SJCRH30 (cell line): ENCODE data around the gene LOXHD1. TPM values are rescaled to one million over a fixed set of nuclear protein-coding genes. Genes with fewer than 3 reads are reported as not detected.

ENCODE experiments used
- DNase-seq, 2 experiments: peaks; one replicate each; pipeline ENCODE4 v3.0.0-alpha.2; 2015 to 2020
- H3K27ac ChIP-seq: fragments of 250-450 bp; sonication (Bioruptor Pico); 2 replicates; pipeline ENCODE4 v1.5.1; 2020; ENCODE audit warnings: mild to moderate bottlenecking, moderate library complexity
- H3K27me3 ChIP-seq: fragments of 250-450 bp; sonication (Bioruptor Pico); 2 replicates; pipeline ENCODE4 v1.5.1; 2020; ENCODE audit warnings: mild to moderate bottlenecking, moderate library complexity
- H3K36me3 ChIP-seq: fragments of 250-450 bp; sonication (Bioruptor Pico); 2 replicates; pipeline ENCODE4 v1.5.1; 2020; ENCODE audit warnings: mild to moderate bottlenecking, moderate library complexity
- H3K4me1 ChIP-seq: fragments of 250-450 bp; sonication (Bioruptor Pico); 2 replicates; pipeline ENCODE4 v1.5.1; 2020; ENCODE audit warnings: mild to moderate bottlenecking, moderate library complexity
- H3K4me3 ChIP-seq: fragments of 250-450 bp; sonication (Bioruptor Pico); 2 replicates; pipeline ENCODE4 v1.5.1; 2020; ENCODE audit warnings: mild to moderate bottlenecking, moderate library complexity
- H3K9me3 ChIP-seq: fragments of 250-450 bp; sonication (Bioruptor Pico); replicated peaks from 2 replicates; pipeline ENCODE4 v1.5.1; 2020; ENCODE audit warnings: mild to moderate bottlenecking, moderate library complexity
- total RNA-seq: library from RNA; depleted of rRNA; stranded (reverse); fragments of >200 nt; shearing (Covaris generic); gene quantifications from 2 replicates; pipeline ENCODE4 v1.2.3, GENCODE V29; 2014

The LOXHD1 gene
- total RNA-seq, 1 experiment from 2014 or later = not detected

- no peaks in the 10 kb centered on the region for H3K36me3 ChIP-seq
Measured at GRCh38 chr18:46482831-46483230, 174.2 kb downstream of the LOXHD1 start.

GRCh38 chr18:46481847-46482245 is 175.2 kb downstream of the LOXHD1 start:
- DNase-seq = no peak
- H3K27ac ChIP-seq = no peak overlapping the region

More at GRCh38 chr18:46482831-46483230, 174.2 kb downstream of the LOXHD1 start:
- H3K27ac ChIP-seq = no peak overlapping the region
- H3K27me3 ChIP-seq = no peaks in the 10 kb centered on the region
- no peak for DNase-seq
- H3K9me3 ChIP-seq = no peaks in the 10 kb centered on the region
- no peak overlapping the region for H3K4me3 ChIP-seq
- no peaks in the 10 kb centered on the region for H3K4me1 ChIP-seq

DNA sequence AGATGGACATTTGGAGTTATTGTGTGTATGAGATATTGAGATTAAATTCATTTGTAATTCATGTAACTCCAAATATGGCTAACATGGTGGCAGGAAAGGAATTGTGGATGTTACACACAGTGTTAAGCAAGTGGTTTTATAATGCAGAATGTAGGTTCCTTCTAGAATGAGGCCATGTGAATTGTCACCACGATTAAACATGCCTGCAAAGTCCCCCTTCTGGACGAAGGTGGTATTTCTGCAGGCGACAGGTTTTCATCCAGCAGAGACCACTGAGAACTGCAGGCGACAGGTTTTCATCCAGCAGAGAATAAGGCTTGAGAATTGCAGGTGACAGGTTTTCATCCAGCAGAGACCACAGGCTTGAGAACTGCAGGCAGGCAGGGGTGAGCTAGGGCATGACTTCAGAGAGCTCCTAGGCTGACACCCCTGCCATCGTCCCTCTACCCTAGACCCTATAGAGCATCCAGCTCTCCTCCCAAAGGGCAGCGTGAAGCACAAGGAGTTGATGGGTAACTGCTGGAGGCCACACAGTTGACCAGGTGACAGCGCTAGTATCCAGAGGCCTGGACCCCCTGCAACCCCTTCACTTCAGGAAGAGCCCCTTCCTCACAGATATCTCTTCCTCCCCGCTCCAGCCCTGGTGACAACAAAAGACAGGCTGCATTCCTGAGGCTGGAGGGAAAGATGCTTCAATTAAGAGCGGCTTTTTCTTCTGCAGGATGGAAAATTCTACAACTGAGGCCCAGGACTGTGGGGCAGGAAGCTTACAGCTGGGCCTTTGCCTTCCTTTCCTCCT is 175.8 kb downstream of the LOXHD1 start:
- Histone ChIP-seq H3K4me1 (no peaks in the 10 kb centered on the region), H3K9me3 (no peaks in the 10 kb centered on the region), H3K27me3 (no peaks in the 10 kb centered on the region), H3K4me3 (no peak overlapping the region), H3K36me3 (no peaks in the 10 kb centered on the region), H3K27ac (no peak overlapping the region)
- DNase-seq = peak; percentile 43 to 69

More at GRCh38 chr18:46481847-46482245, 175.2 kb downstream of the LOXHD1 start:
- no peaks in the 10 kb centered on the region for H3K9me3 ChIP-seq
- H3K36me3 ChIP-seq = no peaks in the 10 kb centered on the region
- H3K4me3 ChIP-seq = no peak overlapping the region
- no peaks in the 10 kb centered on the region for H3K27me3 ChIP-seq
- H3K4me1 ChIP-seq = no peaks in the 10 kb centered on the region

DNA sequence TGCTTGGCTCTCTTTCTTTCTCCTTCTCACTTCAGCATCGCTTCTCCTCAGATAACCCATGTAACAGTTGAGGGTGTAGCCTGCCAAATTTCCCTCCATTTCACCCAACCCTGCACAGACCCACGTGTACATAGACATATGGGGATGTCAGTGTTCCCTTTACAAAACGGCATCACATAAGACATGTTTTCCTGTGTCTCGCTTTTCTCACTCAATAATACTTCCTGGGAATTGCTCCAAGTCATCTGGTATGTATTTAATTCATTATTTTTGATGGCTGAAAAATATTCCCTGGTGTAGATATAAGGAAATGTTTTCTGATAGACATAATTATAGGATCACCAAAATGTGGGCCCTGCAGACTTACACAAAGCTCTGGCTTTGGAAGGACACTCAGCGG is 176.8 kb downstream of the LOXHD1 start:
- Histone ChIP-seq H3K9me3 (no peaks in the 10 kb centered on the region), H3K27ac (no peak overlapping the region), H3K4me3 (no peak overlapping the region), H3K27me3 (no peaks in the 10 kb centered on the region), H3K36me3 (no peaks in the 10 kb centered on the region), H3K4me1 (no peaks in the 10 kb centered on the region)
- no peak for DNase-seq

DNA sequence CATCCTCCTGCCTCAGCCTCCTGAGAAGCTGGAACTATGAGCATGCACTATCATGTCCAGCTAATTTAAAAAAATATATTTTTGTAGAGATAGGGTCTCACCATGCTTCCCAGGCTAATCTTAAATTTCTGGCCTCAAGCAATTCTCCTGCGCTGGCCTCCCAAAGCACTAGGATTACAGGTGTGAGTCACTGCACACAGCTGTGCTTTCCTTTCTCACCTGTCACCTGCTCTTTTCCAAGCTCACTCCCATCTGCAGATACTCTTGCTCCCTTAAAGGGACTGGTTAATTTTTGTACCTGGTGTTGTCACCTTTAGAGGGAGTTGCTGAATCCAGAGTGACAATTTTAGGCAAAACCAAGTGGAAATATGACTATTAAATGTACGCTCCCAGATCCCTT is 178.2 kb downstream of the LOXHD1 start:
- peak in 1 of 2 experiments; percentile 15 for DNase-seq
- no peaks in the 10 kb centered on the region for H3K36me3 ChIP-seq

DNA sequence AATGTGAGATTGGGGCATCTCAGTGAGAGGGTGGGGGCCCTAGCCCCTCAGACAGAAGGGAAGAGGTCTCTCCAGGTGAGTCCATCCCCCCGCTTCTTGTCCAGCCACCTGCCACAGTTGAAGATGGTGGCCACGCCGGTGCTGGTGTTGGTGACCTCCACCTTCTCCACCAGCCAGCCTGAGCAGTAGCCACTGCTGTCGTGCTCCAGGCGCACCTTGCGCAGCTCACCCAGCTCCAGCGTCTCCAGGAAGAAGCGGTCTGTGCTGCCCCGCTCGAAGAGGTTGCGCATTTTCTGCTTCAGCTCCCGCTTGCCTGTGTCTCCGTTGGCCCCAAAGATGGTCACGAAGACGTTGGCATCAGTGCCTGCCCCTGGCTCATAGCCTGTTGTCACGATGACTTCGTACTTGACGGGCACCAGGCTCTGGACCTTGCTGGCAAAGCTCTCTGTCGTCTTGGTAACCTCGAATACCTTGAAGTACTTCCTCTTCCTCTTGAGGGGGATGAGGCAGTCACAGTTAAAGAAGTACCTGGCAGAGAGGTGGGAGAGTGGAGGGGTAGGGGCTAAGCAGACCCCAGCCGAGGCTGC is 179.5 kb downstream of the LOXHD1 start:
- Histone ChIP-seq H3K27ac (no peak overlapping the region), H3K9me3 (no peaks in the 10 kb centered on the region), H3K4me1 (no peaks in the 10 kb centered on the region), H3K4me3 (no peak overlapping the region), H3K27me3 (no peaks in the 10 kb centered on the region), H3K36me3 (no peaks in the 10 kb centered on the region)
- DNase-seq = no peak

More for the DNA sequence above, 178.2 kb downstream of the LOXHD1 start:
- H3K9me3 ChIP-seq = no peaks in the 10 kb centered on the region
- no peaks in the 10 kb centered on the region for H3K27me3 ChIP-seq
- no peaks in the 10 kb centered on the region for H3K4me1 ChIP-seq
- H3K4me3 ChIP-seq = no peak overlapping the region
- H3K27ac ChIP-seq = no peak overlapping the region

DNA sequence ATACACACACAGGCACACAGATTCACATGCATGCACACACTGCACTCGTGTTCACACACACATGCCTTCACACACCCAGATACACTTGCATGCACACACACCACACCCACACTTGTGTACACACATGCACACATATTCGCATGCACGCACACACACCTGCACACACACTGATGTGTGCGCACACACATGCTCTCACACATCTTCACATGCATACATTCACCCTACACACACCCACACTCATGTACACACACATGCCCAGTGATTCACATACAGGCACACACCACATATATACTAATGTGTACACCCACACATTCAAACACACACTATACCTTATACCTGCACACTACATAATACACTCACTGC is 181.6 kb downstream of the LOXHD1 start:
- H3K4me3 ChIP-seq = no peak overlapping the region
- H3K4me1 ChIP-seq = no peaks in the 10 kb centered on the region
- no peaks in the 10 kb centered on the region for H3K36me3 ChIP-seq
- no peaks in the 10 kb centered on the region for H3K27me3 ChIP-seq
- no peak overlapping the region for H3K27ac ChIP-seq
- no peaks in the 10 kb centered on the region for H3K9me3 ChIP-seq
- no peak for DNase-seq

DNA sequence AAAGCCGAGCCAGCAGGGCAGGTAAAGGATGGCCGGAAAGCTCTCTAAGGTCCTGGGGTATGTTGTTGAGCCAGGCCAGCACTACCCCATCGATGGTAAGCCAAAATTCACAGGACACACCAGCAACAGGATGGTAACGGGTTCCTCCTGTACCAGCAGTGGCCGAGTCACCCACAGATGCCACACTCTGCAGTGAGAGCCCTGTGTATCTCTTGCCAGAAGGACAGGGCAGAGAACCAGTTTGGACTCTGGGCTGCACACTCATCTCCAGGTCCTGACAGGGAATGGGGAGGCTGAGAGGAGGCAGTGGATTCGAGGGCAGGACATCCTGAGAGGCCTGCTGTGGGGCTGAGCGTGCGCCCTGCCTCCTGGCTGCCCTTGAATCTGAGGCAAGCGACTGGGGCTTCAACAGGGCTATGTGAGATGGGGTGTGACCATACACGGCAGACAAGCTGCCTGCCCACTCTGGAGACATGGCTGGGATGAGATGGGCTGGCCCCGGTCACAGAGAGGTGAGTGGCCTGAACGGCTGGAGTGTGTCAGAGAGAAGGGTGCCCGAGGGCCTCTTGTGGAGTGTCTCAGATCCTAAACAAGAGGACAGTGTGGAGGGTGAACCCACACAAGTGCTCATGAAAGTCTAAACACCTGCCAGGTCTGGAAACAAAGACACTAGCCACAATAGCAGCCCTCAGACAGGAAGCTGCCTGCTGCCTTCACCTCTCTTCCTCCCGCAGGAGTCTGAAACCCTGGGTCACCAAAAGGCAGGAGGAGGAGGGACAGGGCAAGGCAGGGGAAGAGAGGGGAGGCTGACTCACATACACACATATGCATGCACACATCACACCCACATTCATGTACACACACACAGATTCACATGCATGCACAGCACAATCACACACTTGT is 182.3 kb downstream of the LOXHD1 start:
- no peaks in the 10 kb centered on the region for H3K9me3 ChIP-seq
- no peak for DNase-seq

GRCh38 chr18:46471809-46472498 is 185.1 kb downstream of the LOXHD1 start:
- no peaks in the 10 kb centered on the region for H3K9me3 ChIP-seq

More for the DNA sequence above, 182.3 kb downstream of the LOXHD1 start:
- Histone ChIP-seq H3K27ac (no peak overlapping the region), H3K4me1 (no peaks in the 10 kb centered on the region), H3K27me3 (no peaks in the 10 kb centered on the region), H3K36me3 (no peaks in the 10 kb centered on the region), H3K4me3 (no peak overlapping the region)

GRCh38 chr18:46470714-46471113 is 186.3 kb downstream of the LOXHD1 start:
- Histone ChIP-seq H3K4me3 (no peak overlapping the region), H3K27me3 (no peaks in the 10 kb centered on the region), H3K27ac (no peak overlapping the region), H3K9me3 (no peaks in the 10 kb centered on the region), H3K4me1 (no peaks in the 10 kb centered on the region), H3K36me3 (no peaks in the 10 kb centered on the region)
- DNase-seq = no peak

More at GRCh38 chr18:46471809-46472498, 185.1 kb downstream of the LOXHD1 start:
- Histone ChIP-seq H3K27ac (no peak overlapping the region), H3K27me3 (no peaks in the 10 kb centered on the region), H3K4me3 (no peak overlapping the region), H3K4me1 (no peaks in the 10 kb centered on the region), H3K36me3 (no peaks in the 10 kb centered on the region)
- DNase-seq = no peak

- DNase-seq = peak in 1 of 2 experiments; percentile 36
- Histone ChIP-seq H3K27ac (no peak overlapping the region), H3K9me3 (no peaks in the 10 kb centered on the region), H3K27me3 (no peaks in the 10 kb centered on the region), H3K4me3 (no peak overlapping the region), H3K36me3 (no peaks in the 10 kb centered on the region), H3K4me1 (no peaks in the 10 kb centered on the region)
Measured at GRCh38 chr18:46469186-46469915, 187.7 kb downstream of the LOXHD1 start.

GRCh38 chr18:46468426-46469180 is 188.4 kb downstream of the LOXHD1 start:
- Histone ChIP-seq H3K27me3 (no peaks in the 10 kb centered on the region), H3K4me1 (no peaks in the 10 kb centered on the region)
- no peak for DNase-seq

More at GRCh38 chr18:46468426-46469180, 188.4 kb downstream of the LOXHD1 start:
- Histone ChIP-seq H3K27ac (no peak overlapping the region), H3K4me3 (no peak overlapping the region), H3K36me3 (no peaks in the 10 kb centered on the region), H3K9me3 (no peaks in the 10 kb centered on the region)
